WTC11 (cell line): ENCODE measurements around the gene FAM53B. TPM values are rescaled to one million over a fixed set of nuclear protein-coding genes. Genes with fewer than 3 reads are reported as not detected.

Source experiments
- ATAC-seq: fragments of 200-7000 bp; cut with Tn5 transposase; 2 replicates; pipeline ENCODE4 v1.10.0; 2021; ENCODE audit warnings: mild to moderate bottlenecking, moderate library complexity
- CTCF ChIA-PET: fragments of 300-600 bp; sonication (Branson Sonifier 250); formaldehyde crosslinking; loops from one replicate; lab custom pipeline; 2021; ENCODE audit warnings: antibody characterized with exemption; lab: Charles Lee
- POLR2A ChIA-PET: fragments of 350-600 bp; sonication (Branson Sonifier 250); formaldehyde crosslinking; loops from one replicate; lab custom pipeline; 2021; ENCODE audit warnings: antibody characterized with exemption; lab: Charles Lee
- DNase-seq: peaks from one replicate; pipeline ENCODE4 v3.0.0; 2021; ENCODE audit warnings: low spot score
- H3K27ac Mint-ChIP-seq: 2 replicates; pipeline ENCODE4 v1.8.0; 2021; ENCODE audit warnings: mixed read lengths
- H3K27me3 Mint-ChIP-seq: 2 replicates; pipeline ENCODE4 v1.8.0; 2021; ENCODE audit warnings: low read depth, mild to moderate bottlenecking, moderate library complexity, mixed read lengths
- H3K36me3 Mint-ChIP-seq: 2 replicates; pipeline ENCODE4 v1.8.0; 2021; ENCODE audit warnings: mixed read lengths
- H3K4me1 Mint-ChIP-seq: 2 replicates; pipeline ENCODE4 v1.8.0; 2022; ENCODE audit warnings: mixed read lengths
- H3K4me3 Mint-ChIP-seq: 2 replicates; pipeline ENCODE4 v1.8.0; 2021; ENCODE audit warnings: mild to moderate bottlenecking, moderate library complexity, mixed read lengths
- H3K9me3 Mint-ChIP-seq: 2 replicates; pipeline ENCODE4 v1.8.0; 2021; ENCODE audit warnings: mixed read lengths
- ATF1 ChIP-seq: sonication (generic); formaldehyde crosslinking; IDR thresholded peaks from 2 replicates; pipeline ENCODE4 v1.8.1; 2023; ENCODE audit warnings: mild to moderate bottlenecking, moderate library complexity, missing genetic modification reagents
- E2F1 ChIP-seq: sonication (generic); formaldehyde crosslinking; IDR thresholded peaks from 2 replicates; pipeline ENCODE4 v1.8.0; 2022; ENCODE audit warnings: mild to moderate bottlenecking, missing genetic modification reagents
- EMX1 ChIP-seq: fragments of 250-450 bp; sonication (Bioruptor Pico); IDR thresholded peaks from 2 replicates; pipeline ENCODE4 v1.8.0; 2021; ENCODE audit warnings: mild to moderate bottlenecking
- ETV6 ChIP-seq: sonication (generic); formaldehyde crosslinking; IDR thresholded peaks from 2 replicates; pipeline ENCODE4 v1.8.1; 2022; ENCODE audit warnings: mild to moderate bottlenecking, missing genetic modification reagents
- FOXK1 ChIP-seq: sonication (generic); formaldehyde crosslinking; IDR thresholded peaks from 2 replicates; pipeline ENCODE4 v1.8.0; 2022; ENCODE audit warnings: mild to moderate bottlenecking, moderate library complexity, missing genetic modification reagents
- GTF2I ChIP-seq: fragments of 250-450 bp; sonication (Bioruptor Pico); conservative IDR thresholded peaks from 2 replicates; pipeline ENCODE4 v1.4.0; 2021; ENCODE audit warnings: mild to moderate bottlenecking
- JAZF1 ChIP-seq: fragments of 250-450 bp; sonication (Bioruptor Pico); IDR thresholded peaks from 2 replicates; pipeline ENCODE4 v1.9.0; 2021; ENCODE audit warnings: moderate library complexity, mild to moderate bottlenecking, inconsistent platforms
- MXD4 ChIP-seq: fragments of 250-450 bp; sonication (Bioruptor Pico); IDR thresholded peaks from 2 replicates; pipeline ENCODE4 v1.8.0; 2021; ENCODE audit warnings: mild to moderate bottlenecking, moderate library complexity, borderline replicate concordance
- MYBL2 ChIP-seq: sonication (generic); formaldehyde crosslinking; IDR thresholded peaks from 2 replicates; pipeline ENCODE4 v1.8.1; 2023; ENCODE audit warnings: mild to moderate bottlenecking, moderate library complexity, missing genetic modification reagents
- ZBTB21 ChIP-seq: sonication (generic); formaldehyde crosslinking; IDR thresholded peaks from 2 replicates; pipeline ENCODE4 v1.8.1; 2023; ENCODE audit warnings: mild to moderate bottlenecking, missing genetic modification reagents, borderline replicate concordance
- ZMAT4 ChIP-seq: fragments of 250-450 bp; sonication (Bioruptor Pico); IDR thresholded peaks from 2 replicates; pipeline ENCODE4 v1.9.0; 2021; ENCODE audit warnings: mild to moderate bottlenecking
- ZNF138 ChIP-seq: sonication (generic); formaldehyde crosslinking; conservative IDR thresholded peaks from 2 replicates; pipeline ENCODE4 v1.8.1; 2022; ENCODE audit warnings: mild to moderate bottlenecking, moderate library complexity, missing genetic modification reagents
- ZNF219 ChIP-seq: sonication (generic); formaldehyde crosslinking; IDR thresholded peaks from 2 replicates; pipeline ENCODE4 v1.8.0; 2023; ENCODE audit warnings: missing genetic modification reagents, mild to moderate bottlenecking, borderline replicate concordance
- ZNF232 ChIP-seq: sonication (generic); formaldehyde crosslinking; IDR thresholded peaks from 2 replicates; pipeline ENCODE4 v1.8.0; 2022; ENCODE audit warnings: mild to moderate bottlenecking, missing genetic modification reagents
- ZNF281 ChIP-seq: sonication (generic); formaldehyde crosslinking; IDR thresholded peaks from 2 replicates; pipeline ENCODE4 v1.8.0; 2023; ENCODE audit warnings: mild to moderate bottlenecking, missing genetic modification reagents
- ZNF317 ChIP-seq: sonication (generic); formaldehyde crosslinking; IDR thresholded peaks from 2 replicates; pipeline ENCODE4 v1.8.1; 2023; ENCODE audit warnings: low read depth, mild to moderate bottlenecking, moderate library complexity, missing genetic modification reagents, borderline replicate concordance
- total RNA-seq: library from RNA; stranded (reverse); gene quantifications from 3 replicates; pipeline ENCODE4 v1.2.3, GENCODE V29; 2021
- TF ChIP-seq, protein P1 (sequence below): sonication (generic); formaldehyde crosslinking; IDR thresholded peaks from 2 replicates; pipeline ENCODE4 v1.8.1; 2023; ENCODE audit warnings: mild to moderate bottlenecking, missing genetic modification reagents, borderline replicate concordance
- TF ChIP-seq, protein P2 (sequence below): fragments of 250-450 bp; sonication (Bioruptor Pico); IDR thresholded peaks from 2 replicates; pipeline ENCODE4 v1.8.0; 2021; ENCODE audit warnings: mild to moderate bottlenecking
- TF ChIP-seq, protein P3 (sequence below): sonication (generic); formaldehyde crosslinking; IDR thresholded peaks from 2 replicates; pipeline ENCODE4 v1.8.0; 2022; ENCODE audit warnings: mild to moderate bottlenecking, missing genetic modification reagents
- TF ChIP-seq, protein P4 (sequence below): sonication (generic); formaldehyde crosslinking; IDR thresholded peaks from 2 replicates; pipeline ENCODE4 v1.8.1; 2023; ENCODE audit warnings: mild to moderate bottlenecking, missing genetic modification reagents
- TF ChIP-seq, protein P5 (sequence below): fragments of 250-450 bp; sonication (Bioruptor Pico); conservative IDR thresholded peaks from 2 replicates; pipeline ENCODE4 v1.9.0; 2021; ENCODE audit warnings: mild to moderate bottlenecking

The FAM53B gene
- total RNA-seq, 1 experiment from 2014 or later, result 21.3 TPM

DNA sequence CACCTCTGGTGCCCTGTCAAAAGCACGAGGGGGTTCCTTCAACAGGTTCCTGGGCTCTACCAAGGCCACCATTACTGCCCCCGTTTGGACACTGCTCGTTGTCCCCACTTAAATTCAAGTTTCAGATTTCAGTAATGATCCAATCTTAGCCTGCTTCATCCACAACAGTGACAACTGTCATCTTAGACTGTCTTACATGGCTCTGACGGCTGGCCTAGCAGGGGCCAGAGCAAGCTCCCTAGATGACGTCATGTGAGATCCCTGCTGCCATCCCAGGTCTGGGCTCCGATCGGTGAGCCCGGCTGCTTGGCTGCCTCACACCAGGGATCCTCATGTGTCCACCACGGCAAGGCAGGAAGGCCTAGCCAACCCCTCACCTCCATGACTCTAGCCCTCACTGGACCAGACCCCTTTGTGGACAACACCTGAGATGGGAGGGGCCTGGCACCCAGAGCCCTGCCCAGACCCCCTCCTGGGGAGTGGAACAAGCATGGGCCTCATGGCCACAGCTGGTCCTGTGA lies 82.5 kb downstream of the FAM53B start:
- ChIA-PET POLR2A (no interaction called here), CTCF (interaction anchor here (1.0 to 1.4 kb wide), 2 partner anchors 9 to 16 kb away, joined by 3 to 4 read pairs; no protein-coding TSS in a partner anchor)
- H3K36me3 Mint-ChIP-seq, result no peaks in the 10 kb centered on the region
- H3K9me3 Mint-ChIP-seq, result no peaks in the 10 kb centered on the region
- H3K4me3 Mint-ChIP-seq, result no peak overlapping the region
- no peaks in the 10 kb centered on the region for H3K4me1 Mint-ChIP-seq
- DNase-seq (no peak), ATAC-seq (no peak)
- no peaks in the 10 kb centered on the region for H3K27me3 Mint-ChIP-seq
- no peak overlapping the region; the same call in none of the 2 replicates for H3K27ac Mint-ChIP-seq
- no peak for TF ChIP-seq ZNF138 (CRISPR knock-in tag)
- no peak for TF ChIP-seq ZNF281
- TF ChIP-seq ZNF232 (CRISPR knock-in tag), result no peak
- TF ChIP-seq EMX1 (CRISPR knock-in tag), result no peak
- TF ChIP-seq, protein P1, sequence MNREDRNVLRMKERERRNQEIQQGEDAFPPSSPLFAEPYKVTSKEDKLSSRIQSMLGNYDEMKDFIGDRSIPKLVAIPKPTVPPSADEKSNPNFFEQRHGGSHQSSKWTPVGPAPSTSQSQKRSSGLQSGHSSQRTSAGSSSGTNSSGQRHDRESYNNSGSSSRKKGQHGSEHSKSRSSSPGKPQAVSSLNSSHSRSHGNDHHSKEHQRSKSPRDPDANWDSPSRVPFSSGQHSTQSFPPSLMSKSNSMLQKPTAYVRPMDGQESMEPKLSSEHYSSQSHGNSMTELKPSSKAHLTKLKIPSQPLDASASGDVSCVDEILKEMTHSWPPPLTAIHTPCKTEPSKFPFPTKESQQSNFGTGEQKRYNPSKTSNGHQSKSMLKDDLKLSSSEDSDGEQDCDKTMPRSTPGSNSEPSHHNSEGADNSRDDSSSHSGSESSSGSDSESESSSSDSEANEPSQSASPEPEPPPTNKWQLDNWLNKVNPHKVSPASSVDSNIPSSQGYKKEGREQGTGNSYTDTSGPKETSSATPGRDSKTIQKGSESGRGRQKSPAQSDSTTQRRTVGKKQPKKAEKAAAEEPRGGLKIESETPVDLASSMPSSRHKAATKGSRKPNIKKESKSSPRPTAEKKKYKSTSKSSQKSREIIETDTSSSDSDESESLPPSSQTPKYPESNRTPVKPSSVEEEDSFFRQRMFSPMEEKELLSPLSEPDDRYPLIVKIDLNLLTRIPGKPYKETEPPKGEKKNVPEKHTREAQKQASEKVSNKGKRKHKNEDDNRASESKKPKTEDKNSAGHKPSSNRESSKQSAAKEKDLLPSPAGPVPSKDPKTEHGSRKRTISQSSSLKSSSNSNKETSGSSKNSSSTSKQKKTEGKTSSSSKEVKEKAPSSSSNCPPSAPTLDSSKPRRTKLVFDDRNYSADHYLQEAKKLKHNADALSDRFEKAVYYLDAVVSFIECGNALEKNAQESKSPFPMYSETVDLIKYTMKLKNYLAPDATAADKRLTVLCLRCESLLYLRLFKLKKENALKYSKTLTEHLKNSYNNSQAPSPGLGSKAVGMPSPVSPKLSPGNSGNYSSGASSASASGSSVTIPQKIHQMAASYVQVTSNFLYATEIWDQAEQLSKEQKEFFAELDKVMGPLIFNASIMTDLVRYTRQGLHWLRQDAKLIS (CRISPR knock-in tag), result no peak
- TF ChIP-seq, protein P2, sequence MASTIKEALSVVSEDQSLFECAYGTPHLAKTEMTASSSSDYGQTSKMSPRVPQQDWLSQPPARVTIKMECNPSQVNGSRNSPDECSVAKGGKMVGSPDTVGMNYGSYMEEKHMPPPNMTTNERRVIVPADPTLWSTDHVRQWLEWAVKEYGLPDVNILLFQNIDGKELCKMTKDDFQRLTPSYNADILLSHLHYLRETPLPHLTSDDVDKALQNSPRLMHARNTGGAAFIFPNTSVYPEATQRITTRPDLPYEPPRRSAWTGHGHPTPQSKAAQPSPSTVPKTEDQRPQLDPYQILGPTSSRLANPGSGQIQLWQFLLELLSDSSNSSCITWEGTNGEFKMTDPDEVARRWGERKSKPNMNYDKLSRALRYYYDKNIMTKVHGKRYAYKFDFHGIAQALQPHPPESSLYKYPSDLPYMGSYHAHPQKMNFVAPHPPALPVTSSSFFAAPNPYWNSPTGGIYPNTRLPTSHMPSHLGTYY (CRISPR knock-in tag), result no peak
- TF ChIP-seq, protein P3, sequence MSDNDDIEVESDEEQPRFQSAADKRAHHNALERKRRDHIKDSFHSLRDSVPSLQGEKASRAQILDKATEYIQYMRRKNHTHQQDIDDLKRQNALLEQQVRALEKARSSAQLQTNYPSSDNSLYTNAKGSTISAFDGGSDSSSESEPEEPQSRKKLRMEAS (CRISPR knock-in tag), result no peak
- no peak for TF ChIP-seq ZMAT4 (CRISPR knock-in tag)
- TF ChIP-seq ZNF317 (CRISPR knock-in tag), result no peak
- no peak for TF ChIP-seq MXD4 (CRISPR knock-in tag)
- no peak for TF ChIP-seq E2F1 (CRISPR knock-in tag)

- DNase-seq (no peak), ATAC-seq (no peak)
- peak overlapping the region; percentile 72 for H3K27ac Mint-ChIP-seq
- H3K9me3 Mint-ChIP-seq, result no peaks in the 10 kb centered on the region
- H3K4me1 Mint-ChIP-seq, result peaks cover 3% of the 10 kb centered on the region
- no peaks in the 10 kb centered on the region for H3K27me3 Mint-ChIP-seq
- peaks cover 3% of the 10 kb centered on the region; the same call in 1 of the 2 replicates for H3K36me3 Mint-ChIP-seq
- H3K4me3 Mint-ChIP-seq, result no peak overlapping the region
- POLR2A ChIA-PET, result no interaction called here
- CTCF ChIA-PET, result interaction anchor here (0.7 to 1.3 kb wide), 4 partner anchors 11 to 80 kb away, joined by 3 to 5 read pairs (median 4); no protein-coding TSS in a partner anchor
- TF ChIP-seq MYBL2 (CRISPR knock-in tag), result no peak
- TF ChIP-seq ETV6 (CRISPR knock-in tag), result no peak
- TF ChIP-seq, protein P4, sequence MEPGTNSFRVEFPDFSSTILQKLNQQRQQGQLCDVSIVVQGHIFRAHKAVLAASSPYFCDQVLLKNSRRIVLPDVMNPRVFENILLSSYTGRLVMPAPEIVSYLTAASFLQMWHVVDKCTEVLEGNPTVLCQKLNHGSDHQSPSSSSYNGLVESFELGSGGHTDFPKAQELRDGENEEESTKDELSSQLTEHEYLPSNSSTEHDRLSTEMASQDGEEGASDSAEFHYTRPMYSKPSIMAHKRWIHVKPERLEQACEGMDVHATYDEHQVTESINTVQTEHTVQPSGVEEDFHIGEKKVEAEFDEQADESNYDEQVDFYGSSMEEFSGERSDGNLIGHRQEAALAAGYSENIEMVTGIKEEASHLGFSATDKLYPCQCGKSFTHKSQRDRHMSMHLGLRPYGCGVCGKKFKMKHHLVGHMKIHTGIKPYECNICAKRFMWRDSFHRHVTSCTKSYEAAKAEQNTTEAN, result no peak
- no peak for TF ChIP-seq GTF2I (CRISPR knock-in tag)
- TF ChIP-seq ATF1 (CRISPR knock-in tag), result no peak
- no peak for TF ChIP-seq FOXK1 (CRISPR knock-in tag)
- TF ChIP-seq JAZF1 (CRISPR knock-in tag), result no peak
- no peak for TF ChIP-seq ZNF219 (CRISPR knock-in tag)
- TF ChIP-seq ZBTB21 (CRISPR knock-in tag), result no peak
- TF ChIP-seq, protein P5, sequence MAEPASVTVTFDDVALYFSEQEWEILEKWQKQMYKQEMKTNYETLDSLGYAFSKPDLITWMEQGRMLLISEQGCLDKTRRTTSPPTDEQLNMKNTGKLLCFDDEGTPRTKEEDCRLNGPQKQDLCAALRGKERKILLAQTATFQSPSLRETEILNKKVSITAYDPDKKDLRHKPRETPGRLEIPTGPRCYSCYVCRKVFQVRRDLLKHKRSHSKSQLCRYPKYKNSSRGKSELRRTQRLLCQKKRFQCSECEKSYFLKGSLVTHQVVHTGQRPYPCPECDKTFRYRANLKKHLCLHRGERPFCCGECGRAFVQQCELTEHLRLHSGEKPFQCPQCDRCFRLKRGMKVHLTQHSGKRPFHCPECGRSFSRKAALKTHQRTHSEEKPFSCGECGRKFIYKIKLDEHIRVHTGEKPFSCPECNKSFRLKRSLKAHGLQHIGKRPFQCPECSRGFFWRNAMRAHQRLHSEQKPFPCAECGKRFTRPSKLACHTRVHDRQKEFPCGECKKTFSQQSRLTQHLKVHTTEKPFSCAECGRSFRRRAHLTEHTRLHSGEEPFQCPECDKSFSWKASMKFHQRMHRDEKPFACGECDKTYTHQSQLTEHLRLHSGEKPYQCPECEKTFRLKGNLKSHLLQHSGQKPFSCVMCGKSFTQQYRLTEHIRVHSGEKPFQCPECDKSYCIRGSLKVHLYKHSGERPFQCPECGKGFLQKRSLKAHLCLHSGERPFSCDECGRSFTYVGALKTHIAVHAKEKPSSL (CRISPR knock-in tag), result no peak
These were observed 83.6 kb downstream of the FAM53B start for GRCh38 chr10:124660404-124661125.
